Measurements from ENCODE around the gene WFIKKN2.

Gene WFIKKN2

GRCh38 chr17:50865868-50866260, 30.5 kb downstream of the WFIKKN2 start:
- H3K36me3 ChIP-seq (ENCODE audit: control insufficient read depth, insufficient read depth, low read length) = peaks cover 5% of the 10 kb centered on the region; the same call in 1 of the 2 replicates
- DNase-seq (ENCODE audit: extremely low read depth, insufficient read length) = no peak

GRCh38 chr17:50866261-50866949, 31.0 kb downstream of the WFIKKN2 start, which contains the start of gene TOB1:
Gene TOB1, minus strand, starts transcription at chr17:50866354. Its CDS starts 2,337 bp downstream, at chr17:50864017.
- no peaks in the 10 kb centered on the region for H3K27me3 ChIP-seq (replicated peaks; ENCODE audit: control insufficient read depth, insufficient read depth, low read length)
- H3K4me3 ChIP-seq (replicated peaks; ENCODE audit: low read depth, low read length) = peak within 1 kb of the TSS; percentile 92
- TF ChIP-seq CTCF (IDR thresholded peaks at IDR 0.05; ENCODE audit: insufficient read depth, low read length, poor library complexity, severe bottlenecking) = no peak
- DNase-seq (ENCODE audit: extremely low read depth, insufficient read length) = peak; percentile 99
- peaks cover 5% of the 10 kb centered on the region; the same call in 1 of the 2 replicates for H3K36me3 ChIP-seq (ENCODE audit: control insufficient read depth, insufficient read depth, low read length)

More at GRCh38 chr17:50865868-50866260, 30.5 kb downstream of the WFIKKN2 start:
- no peaks in the 10 kb centered on the region for H3K27me3 ChIP-seq (replicated peaks; ENCODE audit: control insufficient read depth, insufficient read depth, low read length)
- H3K4me3 ChIP-seq (replicated peaks; ENCODE audit: low read depth, low read length) = peak overlapping the region; percentile 84
- TF ChIP-seq CTCF (IDR thresholded peaks at IDR 0.05; ENCODE audit: insufficient read depth, low read length, poor library complexity, severe bottlenecking) = no peak

- Histone ChIP-seq H3K4me3 (replicated peaks; ENCODE audit: low read depth, low read length) (peak overlapping the region; percentile 92), H3K27me3 (replicated peaks; ENCODE audit: control insufficient read depth, insufficient read depth, low read length) (no peaks in the 10 kb centered on the region), H3K36me3 (ENCODE audit: control insufficient read depth, insufficient read depth, low read length) (peaks cover 5% of the 10 kb centered on the region; the same call in 1 of the 2 replicates)
- peak; percentile 84 for DNase-seq (ENCODE audit: extremely low read depth, insufficient read length)
- no peak for TF ChIP-seq CTCF (IDR thresholded peaks at IDR 0.05; ENCODE audit: insufficient read depth, low read length, poor library complexity, severe bottlenecking)
Measured at GRCh38 chr17:50866950-50867362, 31.6 kb downstream of the WFIKKN2 start.

GRCh38 chr17:50867363-50868139, 32.2 kb downstream of the WFIKKN2 start:
- Histone ChIP-seq H3K4me3 (replicated peaks; ENCODE audit: low read depth, low read length) (peak overlapping the region; percentile 92), H3K36me3 (ENCODE audit: control insufficient read depth, insufficient read depth, low read length) (peaks cover 5% of the 10 kb centered on the region; the same call in 1 of the 2 replicates), H3K27me3 (replicated peaks; ENCODE audit: control insufficient read depth, insufficient read depth, low read length) (no peaks in the 10 kb centered on the region)
- peak; percentile 91 for DNase-seq (ENCODE audit: extremely low read depth, insufficient read length)
- TF ChIP-seq CTCF (IDR thresholded peaks at IDR 0.05; ENCODE audit: insufficient read depth, low read length, poor library complexity, severe bottlenecking) = no peak

- Histone ChIP-seq H3K27me3 (replicated peaks; ENCODE audit: control insufficient read depth, insufficient read depth, low read length) (no peaks in the 10 kb centered on the region), H3K4me3 (replicated peaks; ENCODE audit: low read depth, low read length) (peak overlapping the region; percentile 92), H3K36me3 (ENCODE audit: control insufficient read depth, insufficient read depth, low read length) (peaks cover 4% of the 10 kb centered on the region; the same call in 1 of the 2 replicates)
- no peak for DNase-seq (ENCODE audit: extremely low read depth, insufficient read length)
- TF ChIP-seq CTCF (IDR thresholded peaks at IDR 0.05; ENCODE audit: insufficient read depth, low read length, poor library complexity, severe bottlenecking) = no peak
Measured at GRCh38 chr17:50868140-50868438, 32.7 kb downstream of the WFIKKN2 start.
